Measurements from ENCODE around the gene CARD6. TPM values are rescaled to one million over a fixed set of nuclear protein-coding genes. Genes with fewer than 3 reads are reported as not detected.

CARD6 gene
- total and polyA plus RNA-seq, 9 of the 15 experiments (the other 6 are each of a cell fraction or from before 2014, with no cell fraction given) = 3.5 to 8.3 (median 5.9) TPM

DNA sequence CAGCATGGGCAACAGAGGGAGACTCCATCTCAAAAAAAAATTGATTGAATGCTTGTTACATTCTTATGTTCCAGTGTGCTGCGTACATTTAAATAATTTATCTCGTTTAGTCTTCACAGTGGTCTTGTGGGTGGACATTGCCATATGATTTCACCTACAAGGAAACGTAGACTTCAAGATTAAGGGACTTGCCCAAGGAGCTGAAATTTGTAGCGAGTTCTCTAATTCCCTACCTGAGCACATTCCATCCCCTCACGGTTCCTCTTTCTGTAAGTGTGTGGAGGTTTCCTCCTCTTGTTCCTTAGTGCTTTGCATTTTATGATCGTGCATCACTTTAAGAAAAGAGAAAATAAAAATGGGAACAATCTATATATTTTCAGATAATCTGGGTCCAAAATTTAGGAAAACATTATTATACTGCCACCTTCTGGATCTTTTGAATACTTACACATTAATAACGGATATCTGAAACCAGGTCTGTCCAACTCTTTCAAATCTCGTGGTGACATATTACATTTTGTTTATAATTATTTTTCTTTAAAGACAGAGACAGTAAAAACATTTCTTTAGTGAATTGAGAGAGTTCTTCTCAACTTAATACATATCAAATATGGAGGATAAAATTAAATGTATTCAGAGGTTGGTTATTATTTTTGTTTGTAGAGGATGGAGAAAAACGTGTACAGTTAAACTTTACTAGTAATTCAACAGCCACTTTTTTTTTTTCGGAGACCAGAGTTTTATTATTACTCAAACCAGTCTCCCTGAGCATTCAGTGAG lies 38.2 kb downstream of the CARD6 start:
- Histone ChIP-seq H3K9me3 (replicated peaks; ENCODE audit: control insufficient read depth, insufficient read depth, low read depth, low read length) (peaks cover 4% of the 10 kb centered on the region), H3K27ac (ENCODE audit: extremely low read depth, low read depth, low read length) (no peak overlapping the region), H3K9ac (ENCODE audit: insufficient read depth in 1 of 2, low read depth in 2 of 2, low read length in 2 of 2) (no peak overlapping the region), H4K20me1 (replicated peaks; ENCODE audit: control insufficient read depth, insufficient read depth, low read length) (no peaks in the 10 kb centered on the region), H3K4me3 (no peak overlapping the region), H3K79me2 (ENCODE audit: control insufficient read depth, insufficient read depth, low read length) (no peaks in the 10 kb centered on the region), H3K36me3 (ENCODE audit: control insufficient read depth, insufficient read depth, low read length) (no peaks in the 10 kb centered on the region), H3K4me2 (ENCODE audit: insufficient read depth, low read length) (no peak overlapping the region), H3K27me3 (ENCODE audit: control insufficient read depth in 2 of 2, insufficient read depth in 2 of 2, low read length in 2 of 2) (no peaks in the 10 kb centered on the region), H2AFZ (ENCODE audit: low read depth, low read length) (peak overlapping the region; percentile 68), H3K4me1 (replicated peaks in 1 of 2; ENCODE audit: control insufficient read depth in 2 of 2, insufficient read depth in 2 of 2, low read length in 2 of 2) (no peaks in the 10 kb centered on the region), H3K9me1 (ENCODE audit: control insufficient read depth, insufficient read depth, low read length) (no peaks in the 10 kb centered on the region)
- DNase-seq (ENCODE audit: extremely low read depth in 1 of 4, low spot score in 3 of 4) = peak; percentile 27 to 52 (median 44)
- intact Hi-C loops (cut with micrococcal nuclease) (loop anchor here (1.0 to 10.0 kb wide), 7 partner anchors 42 to 1302 kb away; partner anchors contain the start of genes RPL37 and TTC33), in situ Hi-C loops (cut with MboI) (loop anchor here (5.0 to 25.0 kb wide), 3 partner anchors 127 to 1292 kb away; no protein-coding TSS in a partner anchor)
- ChIA-PET CTCF (ENCODE audit: low intra/inter-chr PET ratio) (interaction anchor here (0.5 to 1.7 kb wide), 7 partner anchors 25 to 1165 kb away, joined by 3 to 25 read pairs (median 6); partner anchors contain the start of genes PRKAA1 and TTC33), POLR2A (no interaction called here)
- BruUV-seq (replicated peaks) = no TSS peak
- FAIRE-seq = peak; percentile 75
- peak; percentile 83 for ATAC-seq
- WGBS (ENCODE audit: insufficient coverage, low coverage, missing lambda C conversion rate) = 18% methylated on average over 10 of the region's 10 CpGs
- peak in 1 of 2 experiments; percentile 65; a peak in 1 of 4 replicates for TF ChIP-seq ARNT (IDR thresholded peaks at IDR 0.05)
- TF ChIP-seq KLF16 (IDR thresholded peaks at IDR 0.05) = 0 out of 2 replicates have a peak, but pooled peaks have one; percentile 5
- no peak for TF ChIP-seq BRD4 (IDR thresholded peaks at IDR 0.05)
- TF ChIP-seq, protein P1, sequence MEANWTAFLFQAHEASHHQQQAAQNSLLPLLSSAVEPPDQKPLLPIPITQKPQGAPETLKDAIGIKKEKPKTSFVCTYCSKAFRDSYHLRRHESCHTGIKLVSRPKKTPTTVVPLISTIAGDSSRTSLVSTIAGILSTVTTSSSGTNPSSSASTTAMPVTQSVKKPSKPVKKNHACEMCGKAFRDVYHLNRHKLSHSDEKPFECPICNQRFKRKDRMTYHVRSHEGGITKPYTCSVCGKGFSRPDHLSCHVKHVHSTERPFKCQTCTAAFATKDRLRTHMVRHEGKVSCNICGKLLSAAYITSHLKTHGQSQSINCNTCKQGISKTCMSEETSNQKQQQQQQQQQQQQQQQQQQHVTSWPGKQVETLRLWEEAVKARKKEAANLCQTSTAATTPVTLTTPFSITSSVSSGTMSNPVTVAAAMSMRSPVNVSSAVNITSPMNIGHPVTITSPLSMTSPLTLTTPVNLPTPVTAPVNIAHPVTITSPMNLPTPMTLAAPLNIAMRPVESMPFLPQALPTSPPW (CRISPR knock-in tag; IDR thresholded peaks at IDR 0.05) = peak; percentile 33; the same call in 1 of the 2 replicates
- peak; percentile 63 for TF ChIP-seq DEAF1 (CRISPR knock-in tag; IDR thresholded peaks at IDR 0.05)
- TF ChIP-seq MYNN (IDR thresholded peaks at IDR 0.05) = no peak
- no peak for TF ChIP-seq MYNN (CRISPR knock-in tag; IDR thresholded peaks at IDR 0.05)
- TF ChIP-seq, protein P2, sequence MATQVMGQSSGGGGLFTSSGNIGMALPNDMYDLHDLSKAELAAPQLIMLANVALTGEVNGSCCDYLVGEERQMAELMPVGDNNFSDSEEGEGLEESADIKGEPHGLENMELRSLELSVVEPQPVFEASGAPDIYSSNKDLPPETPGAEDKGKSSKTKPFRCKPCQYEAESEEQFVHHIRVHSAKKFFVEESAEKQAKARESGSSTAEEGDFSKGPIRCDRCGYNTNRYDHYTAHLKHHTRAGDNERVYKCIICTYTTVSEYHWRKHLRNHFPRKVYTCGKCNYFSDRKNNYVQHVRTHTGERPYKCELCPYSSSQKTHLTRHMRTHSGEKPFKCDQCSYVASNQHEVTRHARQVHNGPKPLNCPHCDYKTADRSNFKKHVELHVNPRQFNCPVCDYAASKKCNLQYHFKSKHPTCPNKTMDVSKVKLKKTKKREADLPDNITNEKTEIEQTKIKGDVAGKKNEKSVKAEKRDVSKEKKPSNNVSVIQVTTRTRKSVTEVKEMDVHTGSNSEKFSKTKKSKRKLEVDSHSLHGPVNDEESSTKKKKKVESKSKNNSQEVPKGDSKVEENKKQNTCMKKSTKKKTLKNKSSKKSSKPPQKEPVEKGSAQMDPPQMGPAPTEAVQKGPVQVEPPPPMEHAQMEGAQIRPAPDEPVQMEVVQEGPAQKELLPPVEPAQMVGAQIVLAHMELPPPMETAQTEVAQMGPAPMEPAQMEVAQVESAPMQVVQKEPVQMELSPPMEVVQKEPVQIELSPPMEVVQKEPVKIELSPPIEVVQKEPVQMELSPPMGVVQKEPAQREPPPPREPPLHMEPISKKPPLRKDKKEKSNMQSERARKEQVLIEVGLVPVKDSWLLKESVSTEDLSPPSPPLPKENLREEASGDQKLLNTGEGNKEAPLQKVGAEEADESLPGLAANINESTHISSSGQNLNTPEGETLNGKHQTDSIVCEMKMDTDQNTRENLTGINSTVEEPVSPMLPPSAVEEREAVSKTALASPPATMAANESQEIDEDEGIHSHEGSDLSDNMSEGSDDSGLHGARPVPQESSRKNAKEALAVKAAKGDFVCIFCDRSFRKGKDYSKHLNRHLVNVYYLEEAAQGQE (IDR thresholded peaks at IDR 0.05; ENCODE audit: borderline replicate concordance) = peak; percentile 82
- TF ChIP-seq, protein P2 (CRISPR knock-in tag; IDR thresholded peaks at IDR 0.05; ENCODE audit: low read depth) = no peak
- TF ChIP-seq SMC3 (conservative IDR thresholded peaks at IDR 0.05; ENCODE audit: insufficient read depth, low read depth, low read length) = peak; percentile 51; the same call in 1 of the 2 replicates
